OCI-LY1 (cell line): ENCODE data around the gene GRK4.

Experiments used
- H2AFZ ChIP-seq: fragments of 200-600 bp; sonication (generic), shearing (Covaris generic); 2 replicates; pipeline ENCODE4 v1.6.0; 2014; ENCODE audit warnings: antibody characterized with exemption, mild to moderate bottlenecking, low read length
- H3F3A ChIP-seq: fragments of 200-600 bp; sonication (generic), shearing (Covaris generic); 2 replicates; pipeline ENCODE4 v1.6.0; 2014; ENCODE audit warnings: mild to moderate bottlenecking, antibody characterized with exemption, low read length, moderate library complexity; ENCODE audit not compliant: insufficient read depth
- H3K27ac ChIP-seq: fragments of 200-600 bp; sonication (generic); 2 replicates; pipeline ENCODE4 v1.5.1; 2014; ENCODE audit warnings: low read length, mixed run types, mild to moderate bottlenecking, low read depth; ENCODE audit not compliant: poor library complexity, severe bottlenecking
- H3K27me3 ChIP-seq: fragments of 200-600 bp; sonication (generic); 2 replicates; pipeline ENCODE4 v1.6.0; 2014; ENCODE audit warnings: antibody characterized with exemption, mild to moderate bottlenecking, low read length, moderate library complexity; ENCODE audit not compliant: insufficient read depth
- H3K36me3 ChIP-seq: fragments of 200-600 bp; sonication (generic); 2 replicates; pipeline ENCODE4 v1.6.1; 2014; ENCODE audit warnings: mild to moderate bottlenecking, antibody characterized with exemption, low read length, moderate library complexity, mixed read lengths; ENCODE audit not compliant: insufficient read depth
- H3K4me1 ChIP-seq: fragments of 200-600 bp; sonication (generic); 2 replicates; pipeline ENCODE4 v1.5.1; 2014; ENCODE audit warnings: mild to moderate bottlenecking, low read length, moderate library complexity; ENCODE audit not compliant: insufficient read depth, severe bottlenecking
- H3K4me2 ChIP-seq: fragments of 200-600 bp; sonication (generic), shearing (Covaris generic); 2 replicates; pipeline ENCODE4 v1.6.1; 2014; ENCODE audit warnings: low read length
- H3K4me3 ChIP-seq: fragments of 200-600 bp; sonication (generic); 2 replicates; pipeline ENCODE4 v1.5.1; 2014; ENCODE audit warnings: low read length, low read depth, mild to moderate bottlenecking, mixed read lengths; ENCODE audit not compliant: poor library complexity, severe bottlenecking
- H3K79me2 ChIP-seq: fragments of 200-600 bp; shearing (Covaris generic); 2 replicates; pipeline ENCODE4 v1.6.1; 2016; ENCODE audit warnings: mixed run types, low read length, mixed read lengths; ENCODE audit not compliant: insufficient read depth
- H3K9ac ChIP-seq: fragments of 200-600 bp; sonication (generic), shearing (Covaris generic); 2 replicates; pipeline ENCODE4 v1.6.1; 2014; ENCODE audit warnings: mild to moderate bottlenecking, low read length, mixed read lengths
- H3K9me2 ChIP-seq: fragments of 200-600 bp; sonication (generic), shearing (Covaris generic); 2 replicates; pipeline ENCODE4 v1.6.1; 2014; ENCODE audit warnings: low read depth, mild to moderate bottlenecking, low read length, mixed read lengths
- H3K9me3 ChIP-seq: fragments of 200-600 bp; shearing (Covaris generic); 2 replicates; pipeline ENCODE4 v1.6.1; 2014; ENCODE audit warnings: low read length, mixed read lengths
- H4K20me1 ChIP-seq: fragments of 200-600 bp; sonication (generic), shearing (Covaris generic); 2 replicates; pipeline ENCODE4 v1.6.0; 2016; ENCODE audit warnings: mild to moderate bottlenecking, low read length; ENCODE audit not compliant: insufficient read depth
- EZH2 ChIP-seq: fragments of 200-600 bp; sonication (generic), shearing (Covaris generic); IDR thresholded peaks from 2 replicates; pipeline ENCODE4 v1.8.0; 2017; ENCODE audit warnings: borderline replicate concordance, mixed run types, mild to moderate bottlenecking, antibody characterized with exemption, low read length, moderate library complexity, mixed read lengths
- TF ChIP-seq, protein P1 (sequence below): fragments of 200-600 bp; sonication (generic), shearing (Covaris generic); IDR thresholded peaks from 2 replicates; pipeline ENCODE4 v1.5.1; 2017; ENCODE audit warnings: mild to moderate bottlenecking, antibody characterized with exemption, low read length, moderate library complexity, mixed read lengths

GRK4 gene

DNA sequence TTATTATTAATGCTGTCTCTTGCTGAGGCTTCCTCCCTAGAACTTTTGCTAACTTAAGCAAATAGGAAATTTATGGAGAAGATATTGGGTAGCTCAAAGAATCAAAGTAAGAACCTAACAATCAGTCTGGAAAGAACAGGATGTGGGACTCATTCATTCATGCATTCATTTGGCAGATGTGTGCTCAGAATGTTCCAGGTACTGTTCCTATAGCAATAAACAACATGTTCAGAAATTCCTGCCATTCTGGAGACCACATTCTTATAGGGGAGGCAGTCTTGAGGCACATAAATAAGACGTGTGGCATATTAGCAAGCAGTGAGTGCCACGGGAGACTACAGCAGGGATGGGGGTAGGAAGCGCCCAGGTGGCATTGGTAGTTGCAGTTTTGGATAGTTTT, 5.0 kb downstream of the GRK4 start:
- Histone ChIP-seq H3K27me3 (no peaks in the 10 kb centered on the region), H3K79me2 (no peaks in the 10 kb centered on the region), H3K9me3 (no peaks in the 10 kb centered on the region), H3K36me3 (no peaks in the 10 kb centered on the region), H2AFZ (no peak overlapping the region), H3K4me3 (no peak overlapping the region), H3F3A (no peaks in the 10 kb centered on the region), H3K9ac (no peak overlapping the region), H3K4me2 (no peak overlapping the region), H4K20me1 (no peaks in the 10 kb centered on the region), H3K4me1 (peaks cover 5% of the 10 kb centered on the region), H3K9me2 (no peaks in the 10 kb centered on the region), H3K27ac (no peak overlapping the region)
- TF ChIP-seq, protein P1, sequence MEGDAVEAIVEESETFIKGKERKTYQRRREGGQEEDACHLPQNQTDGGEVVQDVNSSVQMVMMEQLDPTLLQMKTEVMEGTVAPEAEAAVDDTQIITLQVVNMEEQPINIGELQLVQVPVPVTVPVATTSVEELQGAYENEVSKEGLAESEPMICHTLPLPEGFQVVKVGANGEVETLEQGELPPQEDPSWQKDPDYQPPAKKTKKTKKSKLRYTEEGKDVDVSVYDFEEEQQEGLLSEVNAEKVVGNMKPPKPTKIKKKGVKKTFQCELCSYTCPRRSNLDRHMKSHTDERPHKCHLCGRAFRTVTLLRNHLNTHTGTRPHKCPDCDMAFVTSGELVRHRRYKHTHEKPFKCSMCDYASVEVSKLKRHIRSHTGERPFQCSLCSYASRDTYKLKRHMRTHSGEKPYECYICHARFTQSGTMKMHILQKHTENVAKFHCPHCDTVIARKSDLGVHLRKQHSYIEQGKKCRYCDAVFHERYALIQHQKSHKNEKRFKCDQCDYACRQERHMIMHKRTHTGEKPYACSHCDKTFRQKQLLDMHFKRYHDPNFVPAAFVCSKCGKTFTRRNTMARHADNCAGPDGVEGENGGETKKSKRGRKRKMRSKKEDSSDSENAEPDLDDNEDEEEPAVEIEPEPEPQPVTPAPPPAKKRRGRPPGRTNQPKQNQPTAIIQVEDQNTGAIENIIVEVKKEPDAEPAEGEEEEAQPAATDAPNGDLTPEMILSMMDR: no peak
- no peak for TF ChIP-seq EZH2

- H3K36me3 ChIP-seq: no peaks in the 10 kb centered on the region
- H2AFZ ChIP-seq: no peak overlapping the region
- H3K27ac ChIP-seq: no peak overlapping the region
- no peaks in the 10 kb centered on the region for H3F3A ChIP-seq
- no peak overlapping the region for H3K4me3 ChIP-seq
- H3K4me2 ChIP-seq: no peak overlapping the region
- H3K9me2 ChIP-seq: no peaks in the 10 kb centered on the region
- H3K9ac ChIP-seq: no peak overlapping the region
- H3K79me2 ChIP-seq: no peaks in the 10 kb centered on the region
- H3K27me3 ChIP-seq: no peaks in the 10 kb centered on the region
- no peaks in the 10 kb centered on the region for H3K9me3 ChIP-seq
- no peaks in the 10 kb centered on the region for H3K4me1 ChIP-seq
- no peaks in the 10 kb centered on the region for H4K20me1 ChIP-seq
- TF ChIP-seq EZH2: no peak
- TF ChIP-seq, protein P1: no peak
These were observed 7.9 kb downstream of the GRK4 start for GRCh38 chr4:2971275-2971674.

DNA sequence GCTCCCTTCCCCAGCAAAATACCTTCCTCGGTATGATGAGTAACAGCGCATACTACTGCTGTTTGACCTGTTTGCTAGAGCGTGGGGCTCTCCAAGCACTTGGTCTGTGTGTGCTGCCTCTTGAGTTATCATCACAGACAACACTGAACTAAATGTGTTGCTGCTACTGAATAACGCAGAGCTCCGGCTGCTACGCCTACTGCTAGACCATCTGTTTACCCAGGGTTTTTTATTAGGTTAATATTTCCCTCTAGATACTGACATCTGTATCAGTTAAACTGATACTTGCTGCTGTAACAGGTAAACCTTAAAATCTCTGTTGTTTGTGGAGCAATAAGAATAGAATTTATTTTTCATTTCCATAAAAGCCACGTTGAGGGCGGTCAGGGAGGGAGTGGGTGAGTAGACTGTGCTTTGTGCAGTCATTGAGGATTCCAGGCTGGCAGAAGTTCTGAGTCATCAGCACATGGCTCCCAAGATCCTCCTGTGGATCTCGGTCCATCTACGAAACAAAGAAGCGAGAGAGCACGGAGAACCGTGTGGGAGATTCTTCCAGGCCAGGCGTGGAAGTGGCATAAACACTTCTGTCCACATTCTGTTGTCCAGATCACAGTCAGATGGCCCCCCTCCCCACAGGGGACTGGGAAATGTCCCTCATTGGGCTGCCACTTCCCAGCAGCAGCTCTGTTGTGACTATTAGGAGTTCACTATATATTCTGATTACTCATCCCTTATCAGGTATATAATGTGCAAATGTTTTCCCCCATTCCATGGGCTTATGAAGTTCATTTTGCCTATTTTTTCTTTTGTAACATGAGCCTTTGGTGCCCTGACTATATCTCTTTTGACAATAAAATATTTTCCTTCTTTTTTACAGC, 14.1 kb downstream of the GRK4 start:
- Histone ChIP-seq H3K4me1 (no peaks in the 10 kb centered on the region), H3K9me3 (no peaks in the 10 kb centered on the region), H4K20me1 (no peaks in the 10 kb centered on the region), H3K36me3 (no peaks in the 10 kb centered on the region), H3K9ac (no peak overlapping the region), H3K9me2 (no peaks in the 10 kb centered on the region), H3K27ac (no peak overlapping the region), H3K79me2 (no peaks in the 10 kb centered on the region), H3K4me2 (no peak overlapping the region), H3K4me3 (no peak overlapping the region), H3K27me3 (no peaks in the 10 kb centered on the region), H3F3A (no peaks in the 10 kb centered on the region), H2AFZ (no peak overlapping the region)
- TF ChIP-seq EZH2: no peak
- TF ChIP-seq, protein P1: no peak
